Trophoblast cell (in vitro differentiated cells and primary cell): ENCODE results near the gene SKAP1.
A peak's percentile ranks its signal among the peaks of the same experiment; 100 is the strongest.

Experiments used
- DNase-seq, 2 donors: peaks; one replicate each; pipeline ENCODE4 v3.0.0-alpha.2; 2016
- H2AFZ ChIP-seq: 2 replicates; pipeline ENCODE4 v1.6.1; 2013; ENCODE audit warnings: low read length, moderate library complexity, mild to moderate bottlenecking; ENCODE audit not compliant: insufficient read depth, poor library complexity
- H2AK5ac ChIP-seq: 2 replicates; pipeline ENCODE4 v1.6.1; 2013; ENCODE audit warnings: mild to moderate bottlenecking, low read length
- H2BK120ac ChIP-seq: 2 replicates; pipeline ENCODE4 v1.6.1; 2013; ENCODE audit warnings: low read length, mild to moderate bottlenecking, moderate library complexity; ENCODE audit not compliant: insufficient read depth, poor library complexity
- H2BK12ac ChIP-seq: 2 replicates; pipeline ENCODE4 v1.6.1; 2013; ENCODE audit warnings: mild to moderate bottlenecking, low read length, moderate library complexity
- H2BK5ac ChIP-seq: 2 replicates; pipeline ENCODE4 v1.6.1; 2013; ENCODE audit warnings: low read length, low read depth, moderate library complexity, mild to moderate bottlenecking; ENCODE audit not compliant: poor library complexity
- H3K14ac ChIP-seq: 2 replicates; pipeline ENCODE4 v1.6.1; 2013; ENCODE audit warnings: mild to moderate bottlenecking, low read length
- H3K18ac ChIP-seq: 2 replicates; pipeline ENCODE4 v1.6.1; 2013; ENCODE audit warnings: mild to moderate bottlenecking, low read length
- H3K23ac ChIP-seq: 2 replicates; pipeline ENCODE4 v1.6.1; 2013; ENCODE audit warnings: low read length
- H3K27ac ChIP-seq: 2 replicates; pipeline ENCODE4 v1.5.1; 2013; ENCODE audit warnings: low read depth, mild to moderate bottlenecking, inconsistent platforms, low read length, moderate library complexity
- H3K27me3 ChIP-seq: 2 replicates; pipeline ENCODE4 v1.6.1; 2013; ENCODE audit warnings: inconsistent platforms, mild to moderate bottlenecking, low read length, moderate library complexity; ENCODE audit not compliant: insufficient read depth
- H3K36me3 ChIP-seq, 2 experiments: 1 replicate in 1 of 2; 2 replicates in 1 of 2; pipeline ENCODE4 v1.6.1; 2013; ENCODE audit warnings: low read length in 2 of 2, mild to moderate bottlenecking in 2 of 2, moderate library complexity in 1 of 2; ENCODE audit not compliant: insufficient read depth in 2 of 2, control insufficient read depth in 1 of 2
- H3K4ac ChIP-seq: 2 replicates; pipeline ENCODE4 v1.6.1; 2013; ENCODE audit warnings: low read depth, mild to moderate bottlenecking, low read length, moderate library complexity
- H3K4me1 ChIP-seq, 2 experiments: 1 replicate in 1 of 2; 2 replicates in 1 of 2; pipeline ENCODE4 v1.6.1; 2013; ENCODE audit warnings: low read length in 2 of 2, mild to moderate bottlenecking in 2 of 2, moderate library complexity in 1 of 2; ENCODE audit not compliant: insufficient read depth in 2 of 2, control insufficient read depth in 1 of 2
- H3K4me2 ChIP-seq: 2 replicates; pipeline ENCODE4 v1.6.1; 2013; ENCODE audit warnings: inconsistent platforms, mild to moderate bottlenecking, low read length, moderate library complexity
- H3K4me3 ChIP-seq: 2 replicates; pipeline ENCODE4 v1.5.1; 2013; ENCODE audit warnings: mild to moderate bottlenecking, low read depth, low read length, inconsistent platforms
- H3K79me1 ChIP-seq: one replicate; pipeline ENCODE4 v1.6.1; 2013; ENCODE audit warnings: low read length
- H3K79me2 ChIP-seq: 2 replicates; pipeline ENCODE4 v1.6.1; 2013; ENCODE audit warnings: low read length, mild to moderate bottlenecking; ENCODE audit not compliant: control insufficient read depth, insufficient read depth, poor library complexity
- H3K9ac ChIP-seq: 2 replicates; pipeline ENCODE4 v1.6.1; 2013; ENCODE audit warnings: mild to moderate bottlenecking, low read length
- H3K9me3 ChIP-seq: 2 replicates; pipeline ENCODE4 v1.6.1; 2013; ENCODE audit warnings: low read depth, mild to moderate bottlenecking, control low read depth, inconsistent platforms, low read length; ENCODE audit not compliant: insufficient read depth
- H4K12ac ChIP-seq: 2 replicates; pipeline ENCODE4 v1.6.1; 2013; ENCODE audit warnings: low read depth, mild to moderate bottlenecking, low read length, moderate library complexity
- H4K8ac ChIP-seq: 2 replicates; pipeline ENCODE4 v1.6.1; 2013; ENCODE audit warnings: low read depth, mild to moderate bottlenecking, low read length, moderate library complexity
- H4K91ac ChIP-seq: one replicate; pipeline ENCODE4 v1.6.1; 2013; ENCODE audit warnings: low read depth, mild to moderate bottlenecking, low read length, moderate library complexity
- WGBS: extraction: QIAGEN DNeasy Blood & Tissue Kit; methylation state at CpG from one replicate; pipeline ENCODE4 v1.1.7; 2013; ENCODE audit warnings: missing lambda C conversion rate; ENCODE audit not compliant: insufficient read length, insufficient coverage; ENCODE audit errors: extremely low coverage; 5-methylcytosine and 5-hydroxymethylcytosine counted together

SKAP1 gene

GRCh38 chr17:48159232-48159631 lies 270.8 kb downstream of the SKAP1 start:
- Histone ChIP-seq H3K18ac (no peak overlapping the region), H2AK5ac (no peak overlapping the region), H3K27ac (no peak overlapping the region), H2BK120ac (no peak overlapping the region), H3K4ac (no peak overlapping the region), H3K14ac (no peak overlapping the region), H3K27me3 (no peaks in the 10 kb centered on the region), H3K36me3 (no peaks in the 10 kb centered on the region), H4K12ac (no peak overlapping the region), H4K8ac (no peak overlapping the region), H2BK12ac (no peak overlapping the region), H3K4me3 (no peak overlapping the region), H3K79me2 (no peaks in the 10 kb centered on the region), H3K23ac (peak overlapping the region; percentile 56), H3K9me3 (no peaks in the 10 kb centered on the region), H3K79me1 (no peaks in the 10 kb centered on the region), H3K4me1 (no peaks in the 10 kb centered on the region), H2BK5ac (no peak overlapping the region), H4K91ac (no peak overlapping the region), H3K9ac (no peak overlapping the region), H3K4me2 (no peak overlapping the region), H2AFZ (no peak overlapping the region)
- DNase-seq = no peak
- no CpG with 5 or more reads among the region's 4 CpGs for WGBS

- H3K4me2 ChIP-seq = no peak overlapping the region
- no peak overlapping the region for H2BK120ac ChIP-seq
- H3K14ac ChIP-seq = no peak overlapping the region
- H3K9ac ChIP-seq = no peak overlapping the region
- H3K27ac ChIP-seq = no peak overlapping the region
- no peaks in the 10 kb centered on the region for H3K79me1 ChIP-seq
- H3K4ac ChIP-seq = no peak overlapping the region
- no peak overlapping the region for H3K23ac ChIP-seq
- DNase-seq = no peak
- H3K18ac ChIP-seq = no peak overlapping the region
- H2BK12ac ChIP-seq = no peak overlapping the region
- H3K36me3 ChIP-seq = no peaks in the 10 kb centered on the region
- no peak overlapping the region for H4K8ac ChIP-seq
- no peak overlapping the region for H2AFZ ChIP-seq
- no peak overlapping the region for H2AK5ac ChIP-seq
- H3K27me3 ChIP-seq = no peaks in the 10 kb centered on the region
- H3K9me3 ChIP-seq = no peaks in the 10 kb centered on the region
- no peak overlapping the region for H3K4me3 ChIP-seq
- H2BK5ac ChIP-seq = no peak overlapping the region
- no CpG with 5 or more reads among the region's 21 CpGs for WGBS
- H4K91ac ChIP-seq = no peak overlapping the region
- H4K12ac ChIP-seq = no peak overlapping the region
- H3K79me2 ChIP-seq = no peaks in the 10 kb centered on the region
- no peaks in the 10 kb centered on the region for H3K4me1 ChIP-seq
These were observed 274.0 kb downstream of the SKAP1 start for GRCh38 chr17:48155889-48156611.

- Histone ChIP-seq H3K4me2 (no peak overlapping the region), H2BK120ac (no peak overlapping the region), H3K4me3 (no peak overlapping the region), H3K27me3 (no peaks in the 10 kb centered on the region), H4K12ac (no peak overlapping the region), H3K27ac (no peak overlapping the region), H3K14ac (no peak overlapping the region), H2AFZ (no peak overlapping the region), H3K9ac (no peak overlapping the region), H2BK12ac (no peak overlapping the region), H3K79me2 (no peaks in the 10 kb centered on the region), H4K8ac (no peak overlapping the region), H3K36me3 (no peaks in the 10 kb centered on the region), H3K4ac (no peak overlapping the region), H3K79me1 (no peaks in the 10 kb centered on the region), H2BK5ac (no peak overlapping the region), H3K18ac (no peak overlapping the region), H3K9me3 (no peaks in the 10 kb centered on the region), H4K91ac (no peak overlapping the region), H3K23ac (no peak overlapping the region), H3K4me1 (no peaks in the 10 kb centered on the region), H2AK5ac (no peak overlapping the region)
- no CpG with 5 or more reads among the region's 6 CpGs for WGBS
- no peak for DNase-seq
These were observed 276.2 kb downstream of the SKAP1 start for GRCh38 chr17:48153691-48154358.

GRCh38 chr17:48152289-48152688 lies 277.7 kb downstream of the SKAP1 start:
- Histone ChIP-seq H3K27me3 (no peaks in the 10 kb centered on the region), H3K4me3 (no peak overlapping the region), H3K4ac (no peak overlapping the region), H4K8ac (no peak overlapping the region), H2AK5ac (no peak overlapping the region), H2BK120ac (no peak overlapping the region), H3K4me2 (no peak overlapping the region), H2BK5ac (no peak overlapping the region), H3K23ac (no peak overlapping the region), H3K36me3 (no peaks in the 10 kb centered on the region), H4K91ac (no peak overlapping the region), H3K18ac (no peak overlapping the region), H2AFZ (no peak overlapping the region), H3K79me2 (no peaks in the 10 kb centered on the region), H3K4me1 (no peaks in the 10 kb centered on the region), H4K12ac (no peak overlapping the region), H3K27ac (no peak overlapping the region), H3K79me1 (no peaks in the 10 kb centered on the region), H2BK12ac (no peak overlapping the region), H3K9me3 (no peaks in the 10 kb centered on the region), H3K9ac (no peak overlapping the region), H3K14ac (no peak overlapping the region)
- no CpG with 5 or more reads among the region's 4 CpGs for WGBS
- no peak for DNase-seq
